Central memory CD4-positive, alpha-beta T cell (primary cell): Measurements from ENCODE around the gene CGA.
A peak's percentile ranks its signal among the peaks of the same experiment; 100 is the strongest.

Source experiments
- DNase-seq: peaks from one replicate; pipeline ENCODE4 v3.0.0; 2022

Gene CGA

DNA sequence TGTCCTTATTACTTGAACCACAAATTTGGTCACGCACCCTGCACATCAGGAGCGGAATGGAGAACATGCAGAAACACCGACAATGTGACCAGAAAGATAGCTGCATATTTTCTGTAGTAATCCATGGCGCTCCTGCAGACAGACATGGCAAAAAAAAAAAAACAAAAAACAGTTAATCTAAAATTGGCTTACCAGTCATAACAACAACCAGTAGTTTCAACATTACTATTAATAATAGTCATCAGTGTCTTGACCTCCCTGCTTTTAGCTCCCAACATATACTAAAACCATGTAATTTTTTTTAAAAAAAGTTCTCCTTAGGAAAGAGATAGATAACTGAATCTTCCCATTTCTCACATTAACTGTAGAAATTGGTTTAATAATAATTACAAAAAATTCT lies 6.8 kb downstream of the CGA start:
- no peak for DNase-seq

- DNase-seq, result no peak
Observed at GRCh38 chr6:87082160-87082721, 12.7 kb downstream of the CGA start.

DNA sequence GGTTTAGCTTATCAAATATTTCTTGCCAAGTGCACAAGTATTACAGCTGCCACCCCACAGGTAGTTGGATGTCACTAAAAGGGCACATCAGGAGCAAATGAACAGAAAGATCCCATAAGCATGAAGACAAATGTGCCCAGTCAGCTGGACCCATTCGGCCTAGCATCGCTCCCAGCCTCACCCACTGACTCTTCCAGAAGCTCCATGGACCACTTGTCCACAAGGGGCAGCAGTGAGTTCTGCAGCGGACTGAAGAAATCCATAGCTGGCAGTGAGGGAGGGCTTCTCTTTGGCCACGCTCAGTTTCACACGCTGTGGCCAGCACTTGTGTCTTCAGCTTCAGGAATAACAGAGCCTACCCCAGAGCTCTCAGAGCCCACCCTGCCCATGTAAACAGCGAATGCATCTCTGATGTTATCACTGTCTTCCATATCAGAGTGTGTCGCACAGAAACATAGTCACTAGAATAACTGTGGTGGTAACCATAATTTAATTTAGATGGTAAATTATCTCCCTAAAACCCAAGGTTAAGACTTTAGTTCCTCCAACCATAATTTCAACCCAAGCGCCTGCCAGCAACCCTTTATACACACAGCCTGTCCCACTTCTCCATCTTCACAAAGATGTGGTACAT lies 15.8 kb downstream of the CGA start:
- peak; percentile 4 for DNase-seq

DNA sequence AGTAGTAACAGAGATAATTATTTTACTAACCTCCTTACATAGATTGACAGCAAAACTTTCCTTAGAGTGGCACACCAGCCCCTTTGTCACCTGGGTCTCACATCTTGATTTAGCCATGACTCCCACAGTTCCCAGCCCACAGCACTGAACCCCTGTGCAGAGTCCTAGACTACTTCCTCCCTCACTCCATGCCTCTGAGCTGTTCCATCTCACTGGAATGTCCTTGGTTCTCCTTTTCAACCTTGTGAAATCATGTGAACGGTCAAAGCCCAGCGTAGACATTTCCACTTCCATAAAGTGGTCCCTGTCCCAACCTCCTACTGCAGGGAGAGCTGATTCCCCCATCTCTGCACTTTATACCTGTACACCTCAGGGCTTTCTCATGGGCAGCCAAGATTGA lies 19.7 kb downstream of the CGA start:
- no peak for DNase-seq

GRCh38 chr6:87074101-87074621 lies 20.7 kb downstream of the CGA start:
- DNase-seq, result no peak

GRCh38 chr6:87071683-87072082 lies 23.2 kb downstream of the CGA start:
- no peak for DNase-seq

- no peak for DNase-seq
Observed at GRCh38 chr6:87070741-87071140, 24.2 kb downstream of the CGA start.

GRCh38 chr6:87068795-87069194 lies 26.1 kb downstream of the CGA start:
- DNase-seq, result no peak

DNA sequence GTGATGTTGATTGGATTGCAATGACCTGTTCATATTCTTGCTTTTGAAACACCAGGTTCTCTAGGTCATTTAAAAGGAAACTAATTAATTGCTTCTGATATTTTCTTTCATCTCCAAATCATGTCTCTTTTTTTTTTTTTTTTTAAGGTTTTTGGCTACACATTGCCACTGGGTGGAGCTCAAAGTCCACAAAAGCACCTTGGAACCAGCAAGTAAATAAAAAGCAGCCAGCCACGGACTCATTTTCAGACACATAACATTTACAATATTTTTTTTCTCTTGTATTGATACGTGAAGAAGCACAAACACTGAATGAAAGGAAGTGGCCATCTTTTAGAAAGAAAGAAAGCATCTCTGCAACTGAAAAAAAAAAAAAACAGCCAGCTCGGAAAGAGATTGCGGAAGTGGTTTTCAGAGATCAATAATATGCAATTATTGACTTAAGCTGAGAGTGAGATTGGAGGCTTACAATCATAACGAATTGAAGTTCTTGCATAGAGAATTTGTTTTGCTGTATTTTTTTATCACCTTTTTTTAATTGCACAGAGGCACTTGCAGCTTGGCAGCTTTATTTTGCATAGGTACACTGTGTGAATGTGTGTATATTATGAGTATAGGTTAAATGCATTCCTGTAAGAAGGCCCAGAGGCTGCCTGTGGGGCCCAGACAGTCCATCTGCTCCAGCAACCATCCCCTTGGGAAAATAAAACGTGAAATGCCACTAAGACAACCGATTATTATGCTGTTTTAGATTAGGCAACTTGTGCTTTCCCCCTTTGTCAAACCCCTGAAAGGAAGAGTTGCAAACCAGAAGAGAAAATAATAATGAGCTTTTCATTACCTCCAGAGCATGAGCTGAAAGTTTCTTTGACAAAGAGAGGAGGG lies 28.2 kb downstream of the CGA start:
- DNase-seq, result peak; percentile 21

- DNase-seq, result no peak
Observed at GRCh38 chr6:87065117-87065516, 29.8 kb downstream of the CGA start.

DNA sequence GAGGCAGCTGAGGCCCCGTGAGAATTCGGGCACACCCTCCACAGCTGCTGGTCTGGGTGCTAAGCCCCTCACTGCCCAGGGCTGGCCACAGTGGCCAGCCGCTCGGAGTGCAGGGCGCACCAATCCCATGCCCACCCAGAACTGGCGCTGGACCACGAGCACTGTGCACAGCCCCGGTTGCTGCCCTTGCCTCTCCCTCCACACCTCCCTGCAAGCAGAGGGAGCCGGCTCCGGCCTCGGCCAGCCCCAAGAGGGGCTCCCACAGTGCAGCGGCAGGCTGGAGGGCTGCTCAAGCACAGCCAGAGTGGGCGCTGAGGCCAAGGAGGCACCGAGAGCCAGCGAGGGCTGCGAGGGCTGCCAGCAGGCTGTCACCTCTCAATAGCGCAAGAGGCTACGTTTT lies 35.0 kb downstream of the CGA start:
- no peak for DNase-seq

- no peak for DNase-seq
Observed at GRCh38 chr6:87054143-87054833, 40.6 kb downstream of the CGA start.

- DNase-seq, result no peak
Observed at GRCh38 chr6:87053312-87053711, 41.6 kb downstream of the CGA start.

GRCh38 chr6:87049779-87050178 lies 45.1 kb downstream of the CGA start:
- no peak for DNase-seq

GRCh38 chr6:87045521-87046075 lies 49.3 kb downstream of the CGA start:
- no peak for DNase-seq

DNA sequence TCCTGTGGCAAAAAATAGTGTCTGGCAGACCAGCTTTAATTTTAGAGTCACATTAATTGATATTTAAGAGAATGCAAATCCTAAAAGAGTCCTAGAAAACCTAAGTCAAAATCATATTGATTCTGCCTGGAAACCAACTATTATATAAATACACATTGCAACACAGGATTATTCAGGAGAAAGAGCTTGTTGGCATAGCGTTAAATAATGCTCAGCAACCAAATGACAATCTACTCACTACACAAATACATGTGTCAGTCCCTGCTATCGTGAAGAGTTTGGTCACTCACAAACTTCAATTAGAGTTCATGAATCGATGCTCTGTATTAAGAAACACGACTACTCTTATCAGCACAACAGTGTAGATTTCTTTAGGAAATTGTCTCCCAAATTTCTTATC lies 54.2 kb downstream of the CGA start:
- no peak for DNase-seq
